ENCODE measurements around the gene BIK.

Gene BIK

DNA sequence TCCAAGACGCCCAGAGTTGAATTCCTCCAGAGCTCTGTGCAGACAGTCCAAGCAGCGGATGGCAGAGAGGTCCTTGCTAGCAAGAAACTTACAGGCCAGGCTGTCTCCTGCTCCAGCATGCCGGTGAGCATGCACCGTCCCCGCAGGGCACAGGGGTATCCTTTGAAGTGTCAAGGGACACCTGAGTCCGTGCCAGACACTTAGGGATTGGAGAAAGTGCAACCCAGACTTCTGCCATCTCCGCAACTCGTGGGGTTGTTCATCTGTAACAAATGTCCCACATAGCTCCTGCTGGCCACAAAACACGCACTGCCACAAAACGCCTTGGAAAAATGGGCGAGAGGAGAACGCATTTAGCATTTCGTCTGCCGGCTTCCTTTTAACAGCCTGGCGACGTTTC, 54.1 kb downstream of the BIK start:
- DNase-seq: no peak

DNA sequence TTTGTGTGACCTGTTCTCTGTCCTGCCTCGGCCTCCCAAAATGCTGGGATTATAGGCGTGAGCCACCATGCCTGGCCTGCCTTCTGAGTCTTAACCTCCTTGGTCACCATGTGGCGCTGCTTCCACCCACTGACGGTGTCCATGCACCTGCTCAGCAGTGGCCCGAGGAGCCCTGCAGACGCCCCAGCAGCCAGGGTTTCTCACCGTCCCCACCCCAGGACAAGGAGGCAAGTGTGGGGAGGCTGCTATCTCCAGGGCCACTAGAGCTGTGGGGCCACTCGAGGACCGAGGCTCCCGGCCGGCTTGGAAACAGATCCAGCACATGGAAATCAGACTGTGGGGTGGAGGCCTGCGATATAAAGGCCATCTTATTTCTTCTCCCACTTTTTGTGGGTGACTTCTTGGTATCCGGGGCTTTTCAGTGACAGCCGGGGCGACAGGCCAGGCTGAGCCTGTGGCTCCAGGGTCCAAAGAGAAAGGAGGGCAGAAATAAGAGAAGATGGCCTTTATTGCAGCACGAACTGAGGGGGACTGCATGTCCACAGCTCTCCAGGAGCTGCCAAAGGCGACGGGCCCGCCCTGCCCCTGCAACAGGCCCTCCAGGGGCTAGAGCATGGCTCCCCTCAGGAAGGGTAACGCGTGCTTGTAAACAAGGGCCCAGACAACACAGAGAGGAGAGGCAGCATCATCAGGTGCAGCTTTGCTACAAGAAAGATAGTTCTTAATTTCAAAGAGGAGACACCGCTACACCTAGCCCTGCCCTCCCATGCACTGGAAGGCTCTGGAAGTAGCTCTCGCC, 55.8 kb downstream of the BIK start:
- no peak for DNase-seq

GRCh38 chr22:43167001-43167589, 56.5 kb downstream of the BIK start:
- no peak for DNase-seq

GRCh38 chr22:43168471-43169309, 58.1 kb downstream of the BIK start:
- DNase-seq: no peak

- no peak for DNase-seq
Measured at GRCh38 chr22:43169310-43170130, 59.0 kb downstream of the BIK start.

- no peak for DNase-seq
Measured at GRCh38 chr22:43170131-43170480, 59.6 kb downstream of the BIK start.

DNA sequence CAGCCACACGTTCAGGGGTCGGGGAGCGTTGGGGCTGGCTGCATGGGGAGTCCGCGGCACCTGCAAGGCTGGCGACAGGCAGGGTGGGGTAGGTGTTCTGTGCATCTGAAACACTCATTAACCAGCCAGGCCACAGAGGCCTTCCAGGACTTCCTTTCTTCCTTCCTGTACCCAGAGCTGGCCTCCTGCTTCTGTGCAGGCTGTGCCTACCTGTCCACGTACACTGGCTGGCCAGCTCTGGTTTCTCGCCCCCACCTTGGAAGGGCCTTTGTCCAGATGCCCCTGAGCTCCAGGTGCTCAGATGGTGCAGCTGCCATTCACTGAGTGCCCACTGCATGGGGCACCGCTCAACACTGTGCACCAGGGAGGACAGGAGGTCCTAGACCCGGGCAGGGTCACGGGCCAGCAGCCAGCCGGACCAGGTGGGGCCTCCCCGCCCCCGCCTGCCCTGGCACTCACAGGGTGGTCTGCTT, 60.5 kb downstream of the BIK start:
- no peak for DNase-seq

- no peak for DNase-seq
Measured at GRCh38 chr22:43171607-43172006, 61.1 kb downstream of the BIK start.

GRCh38 chr22:43172191-43172590, 61.6 kb downstream of the BIK start:
- no peak for DNase-seq

DNA sequence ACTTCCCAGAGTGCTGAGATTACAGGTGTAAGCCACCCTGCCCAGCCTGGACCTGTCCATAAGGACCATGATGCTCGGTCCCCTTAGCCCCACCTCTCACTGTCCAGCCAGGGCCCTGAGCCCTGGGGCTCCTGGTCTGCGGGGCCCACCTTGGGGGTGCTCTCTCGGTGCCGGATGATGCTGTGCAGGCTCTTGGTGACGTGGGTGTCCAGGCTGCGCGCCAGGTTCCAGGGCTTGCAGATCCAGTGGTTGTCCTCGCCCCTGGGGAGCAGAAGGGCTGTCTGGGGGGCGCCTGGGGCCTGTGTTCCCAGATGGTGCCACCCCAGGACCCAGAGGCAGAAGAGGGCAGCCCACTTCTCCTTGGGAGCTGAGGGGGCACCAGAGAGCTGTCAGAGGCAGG, 63.0 kb downstream of the BIK start:
- no peak for DNase-seq

- no peak for DNase-seq
Measured at GRCh38 chr22:43173976-43174720, 63.6 kb downstream of the BIK start.

- DNase-seq: no peak
Measured at GRCh38 chr22:43174941-43175531, 64.5 kb downstream of the BIK start.

GRCh38 chr22:43176090-43176489, 65.5 kb downstream of the BIK start:
- DNase-seq: no peak

DNA sequence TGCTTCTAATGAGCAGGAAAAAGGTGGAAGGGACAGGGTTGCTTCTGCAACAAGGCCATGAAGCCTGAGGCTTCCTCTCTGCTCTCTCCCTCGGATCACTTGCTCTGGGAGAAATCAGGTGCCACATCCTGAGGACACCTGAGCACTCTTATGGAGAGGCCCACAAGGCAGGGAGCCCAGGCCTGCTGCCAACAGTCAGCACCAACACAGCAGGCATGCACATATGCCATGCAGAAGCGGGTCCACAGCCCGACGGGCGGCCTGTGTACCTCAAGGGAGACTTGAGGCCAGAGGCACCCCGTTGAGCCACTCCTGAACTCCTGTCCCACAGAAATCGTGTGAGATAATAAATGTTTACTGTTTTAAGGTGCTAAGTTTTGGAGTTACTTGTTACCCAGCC, 66.9 kb downstream of the BIK start:
- no peak for DNase-seq
